HG03097 (cell line): ENCODE results near the gene NRAS.

Source experiments
- ATAC-seq: cut with Tn5 transposase; IDR thresholded peaks from one replicate; pipeline ENCODE4 v1.9.1; 2021; ENCODE audit not compliant: unreplicated experiment, low FRiP score

NRAS gene

GRCh38 chr1:114728553-114728952 is 12.0 kb upstream of the NRAS start:
- ATAC-seq = no peak

- no peak for ATAC-seq
These were observed 8.7 kb upstream of the NRAS start for GRCh38 chr1:114725230-114725629.

GRCh38 chr1:114723915-114724314 is 7.3 kb upstream of the NRAS start:
- no peak for ATAC-seq

- ATAC-seq = no peak
These were observed 6.9 kb upstream of the NRAS start for GRCh38 chr1:114723457-114723856.

GRCh38 chr1:114720492-114720891 is 3.9 kb upstream of the NRAS start:
- no peak for ATAC-seq

- ATAC-seq = no peak
These were observed 2.8 kb upstream of the NRAS start for GRCh38 chr1:114719424-114719787.

- no peak for ATAC-seq
These were observed 2.3 kb upstream of the NRAS start for GRCh38 chr1:114718661-114719423.

- ATAC-seq = no peak
These were observed 643 bp downstream of the NRAS start for GRCh38 chr1:114715952-114716303.

GRCh38 chr1:114712977-114713376 is 3.6 kb downstream of the NRAS start:
- ATAC-seq = no peak

- ATAC-seq = no peak
These were observed 6.2 kb downstream of the NRAS start for GRCh38 chr1:114710360-114710759.

GRCh38 chr1:114707604-114708003 is 9.0 kb downstream of the NRAS start:
- no peak for ATAC-seq

GRCh38 chr1:114703242-114703641 is 13.3 kb downstream of the NRAS start:
- ATAC-seq = no peak

- ATAC-seq = no peak
These were observed 13.8 kb downstream of the NRAS start for GRCh38 chr1:114702737-114703136.

GRCh38 chr1:114701931-114702330 is 14.6 kb downstream of the NRAS start:
- ATAC-seq = no peak

GRCh38 chr1:114700036-114700600 is 16.5 kb downstream of the NRAS start:
- no peak for ATAC-seq

- ATAC-seq = no peak
These were observed 19.8 kb downstream of the NRAS start for GRCh38 chr1:114696810-114697209.

- no peak for ATAC-seq
These were observed 21.0 kb downstream of the NRAS start, which contains the start of gene AMPD1 for GRCh38 chr1:114695430-114696058. Gene AMPD1, minus strand, starts transcription at chr1:114695546. Its CDS starts 75 bp downstream, at chr1:114695471.

- no peak for ATAC-seq
These were observed 21.8 kb downstream of the NRAS start for GRCh38 chr1:114694540-114695310.

GRCh38 chr1:114692947-114693346 is 23.6 kb downstream of the NRAS start:
- no peak for ATAC-seq

- ATAC-seq = no peak
These were observed 25.5 kb downstream of the NRAS start for GRCh38 chr1:114691061-114691460.

- ATAC-seq = no peak
These were observed 26.4 kb downstream of the NRAS start for GRCh38 chr1:114690148-114690547.
